Peyer's patch (tissue), 4 donors: ENCODE data around the gene KCNK13. TPM values are rescaled to one million over a fixed set of nuclear protein-coding genes. Genes with fewer than 3 reads are reported as not detected.
"Not testable (repeated sequence)": the region's sequence is repeated elsewhere in the genome, so short reads cannot be mapped to it uniquely, and the experiment has no call there.

Experiments used
- DNase-seq, 3 donors: peaks; one replicate each; pipeline ENCODE4 v3.0.0-alpha.2; 2017 to 2019
- H3K27ac ChIP-seq, 4 donors: fragments of 200-600 bp; sonication (generic); one replicate each; pipeline ENCODE4 v1.5.1; 2016 to 2019
- H3K27me3 ChIP-seq, 2 donors: fragments of 200-600 bp; sonication (generic); one replicate each; pipeline ENCODE4 v1.5.1; 2019
- H3K36me3 ChIP-seq, 3 donors: fragments of 200-600 bp; sonication (generic); one replicate each; pipeline ENCODE4 v1.5.1; 2016 to 2019
- H3K4me1 ChIP-seq, 4 donors: fragments of 200-600 bp; sonication (generic); one replicate each; pipeline ENCODE4 v1.5.1; 2016 to 2019
- H3K4me3 ChIP-seq, 4 donors: fragments of 200-600 bp; sonication (generic); 1 replicate in 3 of 4; 2 replicates in 1 of 4; pipeline ENCODE4 v1.5.1; 2016 to 2019; ENCODE audit warnings: mild to moderate bottlenecking in 1 of 4
- H3K9me3 ChIP-seq, 4 donors: fragments of 200-600 bp; sonication (generic); one replicate each; pipeline ENCODE4 v1.5.1; 2016 to 2019; ENCODE audit warnings: mild to moderate bottlenecking in 1 of 4
- CTCF ChIP-seq, 6 experiments: fragments of 450-650 bp in 4 of 6; fragments of 200-600 bp in 2 of 6; sonication (generic) in 1 of 6; IDR thresholded peaks; one replicate each; pipeline ENCODE4 v1.5.1; 2017 to 2019; ENCODE audit warnings: antibody characterized with exemption in 6 of 6, mild to moderate bottlenecking in 3 of 6, moderate library complexity in 1 of 6
- POLR2A ChIP-seq, 2 donors: fragments of 450-650 bp; IDR thresholded peaks; one replicate each; pipeline ENCODE4 v1.5.1; 2017; ENCODE audit warnings: antibody characterized with exemption in 2 of 2, mild to moderate bottlenecking in 2 of 2, moderate library complexity in 2 of 2
- total RNA-seq, 4 donors: library from RNA; depleted of rRNA; stranded (reverse); fragments of >200 nt; gene quantifications; one replicate each; pipeline ENCODE4 v1.1.0, GENCODE V29; 2016

The KCNK13 gene
- not detected for total RNA-seq

GRCh38 chr14:90061685-90062126 lies at the start of gene KCNK13:
Gene KCNK13 (plus strand): TSS chr14:90061994. CDS start chr14:90062206, 212 bp downstream.
- no peak within 1 kb of the TSS for H3K27ac ChIP-seq
- H3K4me3 ChIP-seq: peak within 1 kb of the TSS; percentile 28 to 55 (median 45)
- no peaks in the 10 kb centered on the region for H3K36me3 ChIP-seq
- no peaks in the 10 kb centered on the region for H3K9me3 ChIP-seq
- TF ChIP-seq POLR2A (IDR thresholded peaks at IDR 0.05): no peak
- TF ChIP-seq CTCF (IDR thresholded peaks at IDR 0.05): no peak
- H3K27me3 ChIP-seq: peaks cover 0 to 19% of the 10 kb centered on the region in 2 donors
- peaks cover 0 to 27% (median 15%) of the 10 kb centered on the region in 4 donors for H3K4me1 ChIP-seq
- DNase-seq: no peak

- Histone ChIP-seq H3K4me1 (no peaks in the 10 kb centered on the region), H3K36me3 (peaks cover 0 to 19% (median 0%) of the 10 kb centered on the region in 3 donors), H3K9me3 (no peaks in the 10 kb centered on the region), H3K27me3 (no peaks in the 10 kb centered on the region), H3K4me3 (no peak overlapping the region), H3K27ac (no peak overlapping the region)
- no peak for DNase-seq
- TF ChIP-seq POLR2A (IDR thresholded peaks at IDR 0.05) (no peak), CTCF (IDR thresholded peaks at IDR 0.05) (no peak)
These were observed 44.4 kb upstream of the KCNK13 start for GRCh38 chr14:90017371-90017770.

- Histone ChIP-seq H3K27ac (no peak overlapping the region), H3K4me1 (no peaks in the 10 kb centered on the region), H3K36me3 (peaks cover 0 to 28% (median 0%) of the 10 kb centered on the region in 3 donors), H3K27me3 (no peaks in the 10 kb centered on the region), H3K4me3 (no peak overlapping the region), H3K9me3 (no peaks in the 10 kb centered on the region)
- TF ChIP-seq CTCF (IDR thresholded peaks at IDR 0.05) (no peak), POLR2A (IDR thresholded peaks at IDR 0.05) (no peak)
- DNase-seq: no peak
These were observed 41.8 kb upstream of the KCNK13 start for GRCh38 chr14:90019824-90020523.

DNA sequence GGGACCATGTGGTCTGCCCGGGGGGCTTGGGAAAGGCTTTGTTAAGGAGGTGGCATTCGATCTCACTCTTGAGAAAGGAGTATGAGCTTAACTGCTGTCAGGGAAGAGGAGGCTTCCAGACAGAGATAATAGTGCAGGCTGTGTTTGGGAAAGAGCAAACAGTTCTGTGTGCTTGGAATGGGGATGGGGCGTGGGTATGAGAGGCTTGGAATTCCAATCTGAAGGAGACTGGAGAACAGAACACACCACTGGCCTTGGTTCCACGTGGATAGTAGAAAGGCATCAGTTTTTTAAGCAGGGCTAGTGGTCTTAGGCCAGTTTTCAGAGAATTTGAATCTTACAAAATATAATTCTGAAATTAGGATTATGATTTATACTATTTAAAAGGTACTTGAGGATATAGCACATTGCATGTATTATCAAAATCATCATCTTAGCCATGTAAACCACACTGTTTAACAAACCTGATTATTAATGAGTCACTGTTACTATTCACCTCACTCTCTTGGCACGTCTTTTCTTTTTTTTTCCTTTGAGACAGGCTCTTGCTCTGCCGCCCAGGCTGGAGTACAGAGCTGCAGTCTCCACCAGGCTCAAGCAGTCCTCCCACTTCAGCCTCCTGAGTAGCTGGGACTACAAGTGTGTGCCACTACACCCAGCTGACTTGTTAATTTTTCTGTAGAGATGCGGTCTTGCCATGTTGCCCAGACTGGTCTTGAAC lies 38.5 kb upstream of the KCNK13 start:
- Histone ChIP-seq H3K27ac (no peak overlapping the region), H3K4me1 (no peaks in the 10 kb centered on the region), H3K9me3 (no peaks in the 10 kb centered on the region), H3K36me3 (peaks cover 0 to 33% (median 0%) of the 10 kb centered on the region in 3 donors), H3K4me3 (no peak overlapping the region), H3K27me3 (no peaks in the 10 kb centered on the region)
- TF ChIP-seq POLR2A (IDR thresholded peaks at IDR 0.05): no peak
- no peak for TF ChIP-seq CTCF (IDR thresholded peaks at IDR 0.05)
- no peak for DNase-seq

GRCh38 chr14:90024910-90025309 lies 36.9 kb upstream of the KCNK13 start:
- no peaks in the 10 kb centered on the region for H3K9me3 ChIP-seq
- H3K4me3 ChIP-seq: no peak overlapping the region
- no peaks in the 10 kb centered on the region for H3K4me1 ChIP-seq
- H3K27me3 ChIP-seq: no peaks in the 10 kb centered on the region
- TF ChIP-seq POLR2A (IDR thresholded peaks at IDR 0.05) (no peak), CTCF (IDR thresholded peaks at IDR 0.05) (no peak)
- H3K36me3 ChIP-seq: peaks cover 0 to 27% (median 0%) of the 10 kb centered on the region in 3 donors
- no peak overlapping the region for H3K27ac ChIP-seq
- DNase-seq: no peak

DNA sequence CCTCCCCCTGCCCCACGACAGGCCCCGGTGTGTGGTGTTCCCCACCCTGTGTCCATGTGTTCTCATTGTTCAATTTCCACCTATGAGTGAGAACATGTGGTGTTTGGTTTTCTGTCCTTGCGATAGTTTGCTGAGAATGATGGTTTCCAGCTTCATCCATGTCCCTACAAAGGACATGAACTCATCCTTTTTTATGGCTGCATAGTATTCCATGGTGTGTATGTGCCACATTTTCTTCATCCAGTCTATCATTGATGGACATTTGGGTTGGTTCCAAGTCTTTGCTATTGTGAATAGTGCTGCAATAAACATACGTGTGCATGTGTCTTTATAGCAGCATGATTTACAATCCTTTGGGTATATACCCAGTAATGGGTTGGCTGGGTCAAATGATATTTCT lies 35.2 kb upstream of the KCNK13 start:
- not testable (repeated sequence) for H3K4me3 ChIP-seq, H3K27me3 ChIP-seq, DNase-seq, H3K9me3 ChIP-seq, H3K4me1 ChIP-seq, H3K27ac ChIP-seq
- peaks cover 0 to 25% (median 0%) of the 10 kb centered on the region in 3 donors for H3K36me3 ChIP-seq
